ENCODE measurements around the gene LHPP. TPM values are rescaled to one million over a fixed set of nuclear protein-coding genes. Genes with fewer than 3 reads are reported as not detected.
A peak's percentile ranks its signal among the peaks of the same experiment; 100 is the strongest.

LHPP gene
- total RNA-seq, 1 donor from 2014 or later, result 35.9 TPM

DNA sequence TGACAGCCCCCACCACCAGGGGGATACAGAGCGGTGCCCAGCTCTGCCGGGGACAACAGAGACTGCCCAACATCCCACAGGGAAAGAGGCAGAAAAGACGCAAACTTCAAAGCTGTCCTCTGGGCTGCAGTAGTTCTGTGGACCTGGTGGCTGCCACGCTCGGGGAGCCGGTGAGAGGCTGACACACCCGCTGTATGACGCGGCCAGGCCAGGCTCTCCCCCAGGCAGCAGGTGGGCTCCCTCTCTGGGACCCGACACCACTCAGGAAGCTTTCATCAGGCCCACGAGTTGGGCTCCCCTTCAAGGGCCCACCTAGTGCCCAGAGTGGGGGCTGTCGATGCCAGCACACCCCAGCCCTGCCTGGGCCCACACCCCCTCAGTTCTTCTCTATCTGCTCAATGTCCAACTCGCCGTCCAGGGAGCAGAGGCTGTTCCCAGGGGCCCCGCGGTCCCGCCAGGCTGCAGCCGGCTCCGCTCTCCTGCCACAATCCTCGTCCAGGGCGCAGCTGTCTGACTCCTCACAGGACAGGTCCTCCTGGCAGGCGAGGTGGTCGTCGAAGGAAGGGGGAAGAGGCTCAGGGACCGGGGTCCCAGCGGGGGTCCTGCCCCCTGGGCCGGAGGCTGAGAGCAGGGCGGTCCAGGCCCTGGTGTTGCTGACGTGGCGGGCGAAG is 161.4 kb downstream of the LHPP start:
- no peak for DNase-seq (ENCODE audit: low spot score)

DNA sequence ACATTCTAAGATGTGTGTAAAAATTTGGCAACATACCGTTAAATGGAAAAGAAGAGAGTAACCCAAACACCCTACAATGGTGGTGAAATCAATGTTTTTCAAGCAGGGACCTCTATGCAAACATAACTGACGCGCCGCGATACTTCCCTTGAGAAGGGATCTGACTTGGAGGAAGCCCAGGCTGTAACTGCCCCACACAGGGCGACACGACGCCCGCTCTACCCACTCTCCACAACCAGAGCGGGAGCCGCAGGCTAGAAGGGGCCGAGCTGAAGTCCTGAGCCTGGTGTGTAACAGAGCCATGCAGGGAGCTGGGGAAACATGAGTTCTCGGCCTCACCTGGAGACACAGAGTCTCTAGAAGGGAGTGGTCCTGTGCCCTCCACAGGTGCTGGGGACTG is 162.4 kb downstream of the LHPP start:
- no peak for DNase-seq (ENCODE audit: low spot score)

DNA sequence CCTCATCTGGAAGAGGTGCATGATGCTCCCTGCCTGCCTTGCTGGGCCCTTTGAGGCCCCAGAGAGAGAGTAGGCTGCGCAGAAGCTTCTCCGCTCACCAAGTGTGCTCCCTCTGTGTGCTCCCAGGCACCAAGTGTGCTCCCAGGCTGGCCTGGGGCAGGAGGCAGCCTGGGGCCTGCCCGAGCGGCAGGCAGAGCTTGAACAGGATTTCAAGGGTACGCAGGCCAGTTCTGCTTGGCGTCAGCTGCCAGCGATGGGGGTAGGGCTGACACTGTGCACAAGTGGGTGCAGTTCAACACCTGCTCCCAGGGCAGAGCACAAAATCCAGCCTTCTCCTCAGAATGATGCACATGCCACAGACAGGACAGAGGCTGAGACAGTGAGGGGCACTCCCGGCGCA is 162.8 kb downstream of the LHPP start:
- no peak for DNase-seq (ENCODE audit: low spot score)

DNA sequence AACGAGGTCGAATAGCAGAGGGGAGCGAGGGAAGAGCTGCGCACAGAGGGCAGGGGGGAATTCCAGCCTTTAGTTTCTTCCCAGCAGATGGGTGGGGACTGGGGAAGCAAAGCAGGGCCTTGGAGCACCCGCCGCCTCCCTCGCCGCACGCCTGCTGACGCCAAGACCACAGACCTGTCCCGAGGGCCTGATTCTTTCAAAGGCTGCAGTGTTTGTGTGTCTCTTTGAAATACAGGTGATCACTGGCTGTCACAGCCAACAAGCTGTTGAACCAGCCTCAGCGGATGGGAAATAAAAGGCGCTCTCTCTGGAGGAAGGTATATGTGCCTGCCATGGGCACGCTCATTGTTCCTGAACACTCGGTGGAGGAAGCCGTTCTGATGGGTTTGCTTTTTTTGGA is 163.3 kb downstream of the LHPP start:
- no peak for DNase-seq (ENCODE audit: low spot score)

DNA sequence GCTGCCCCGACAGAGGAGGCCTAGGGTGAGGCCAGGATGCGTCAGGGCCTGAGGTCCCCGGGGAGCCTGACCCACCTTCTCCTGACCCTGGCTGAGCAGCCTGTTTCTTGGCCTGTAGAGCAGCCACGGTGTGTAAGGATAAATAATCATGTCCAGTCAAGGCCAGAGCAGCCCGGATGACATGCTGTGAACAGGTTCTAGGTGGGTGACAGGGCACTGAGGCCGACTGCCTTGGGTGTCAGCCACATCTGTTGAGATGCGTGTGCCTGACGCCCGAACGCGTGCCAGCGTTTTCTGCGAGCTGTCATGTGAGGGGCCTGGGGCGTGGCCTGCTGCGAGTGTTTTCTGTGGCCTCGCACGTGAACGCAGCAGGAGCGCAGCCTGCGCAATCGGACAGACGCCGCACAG is 164.2 kb downstream of the LHPP start:
- no peak for DNase-seq (ENCODE audit: low spot score)

DNA sequence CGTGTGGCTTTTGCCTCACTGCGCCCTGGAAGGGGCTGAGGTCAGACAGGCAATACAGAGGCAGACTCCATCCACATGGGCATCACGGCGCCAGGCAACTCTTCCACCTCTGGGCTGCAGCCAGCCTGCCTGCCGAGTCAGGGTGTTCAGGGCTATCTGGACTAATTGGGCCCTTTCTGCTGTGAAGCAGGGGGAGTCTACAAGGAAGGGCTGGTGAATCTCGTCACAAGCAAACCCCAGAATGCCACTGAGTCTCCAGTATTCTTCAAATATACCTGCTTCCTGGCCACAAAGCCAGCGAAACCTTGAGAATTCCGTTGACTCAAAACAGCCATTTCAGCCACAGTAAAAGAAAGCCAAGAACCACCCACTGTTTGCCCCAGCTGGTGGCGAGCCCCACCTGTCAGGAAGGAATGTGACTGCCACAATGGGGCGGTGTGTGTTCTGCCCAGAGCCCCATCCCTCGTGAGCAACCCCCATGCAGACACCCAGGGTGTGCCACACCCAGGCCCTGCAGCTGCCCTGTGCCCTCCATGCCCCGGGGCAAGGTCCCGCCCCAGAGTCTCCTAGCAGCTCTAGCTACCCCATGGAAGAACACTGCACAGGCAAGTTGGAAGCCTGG is 165.2 kb downstream of the LHPP start:
- DNase-seq (ENCODE audit: low spot score), result peak; percentile 58

DNA sequence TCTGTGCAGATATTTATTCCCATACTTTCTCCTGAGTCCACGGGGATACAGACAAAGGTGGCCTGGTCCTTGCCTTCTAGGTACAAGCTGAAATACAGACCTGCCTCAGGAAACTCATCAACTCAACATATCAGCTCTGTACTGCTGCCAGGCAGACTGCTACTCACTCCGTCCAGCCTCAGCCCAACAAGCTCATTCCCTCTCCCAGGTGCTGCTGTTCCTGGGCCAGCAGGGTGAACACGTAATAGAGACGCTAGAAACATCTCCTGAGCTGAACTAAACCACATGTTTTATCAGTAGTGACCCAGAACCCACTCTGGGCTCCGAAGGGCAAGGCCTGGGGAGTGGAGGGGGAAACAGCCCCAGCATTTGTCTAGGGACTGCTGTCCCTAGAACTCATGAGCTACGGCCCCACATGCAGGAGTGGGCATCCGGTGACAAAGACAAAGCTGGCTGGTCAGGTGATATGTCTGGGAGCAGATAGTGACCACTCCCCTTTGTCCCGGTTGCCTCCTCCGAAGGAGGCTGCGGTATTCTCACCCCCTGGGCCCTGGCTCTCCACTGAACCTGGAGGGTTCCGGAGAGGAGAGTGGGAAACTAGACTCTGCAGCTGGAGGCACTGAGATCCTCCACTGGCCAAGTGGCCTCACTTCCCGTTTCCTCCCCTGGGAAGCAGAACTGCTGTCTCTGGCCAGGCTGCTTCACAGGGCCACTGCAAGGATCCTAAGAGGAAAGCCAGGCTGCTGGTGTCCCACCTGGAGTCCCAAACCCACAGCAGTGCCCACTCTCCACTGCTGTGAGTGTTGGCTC is 166.4 kb downstream of the LHPP start:
- DNase-seq (ENCODE audit: low spot score), result no peak

- DNase-seq (ENCODE audit: low spot score), result no peak
Measured at GRCh38 chr10:124628676-124629021, 167.0 kb downstream of the LHPP start.

GRCh38 chr10:124629415-124629814 is 167.8 kb downstream of the LHPP start:
- no peak for DNase-seq (ENCODE audit: low spot score)

DNA sequence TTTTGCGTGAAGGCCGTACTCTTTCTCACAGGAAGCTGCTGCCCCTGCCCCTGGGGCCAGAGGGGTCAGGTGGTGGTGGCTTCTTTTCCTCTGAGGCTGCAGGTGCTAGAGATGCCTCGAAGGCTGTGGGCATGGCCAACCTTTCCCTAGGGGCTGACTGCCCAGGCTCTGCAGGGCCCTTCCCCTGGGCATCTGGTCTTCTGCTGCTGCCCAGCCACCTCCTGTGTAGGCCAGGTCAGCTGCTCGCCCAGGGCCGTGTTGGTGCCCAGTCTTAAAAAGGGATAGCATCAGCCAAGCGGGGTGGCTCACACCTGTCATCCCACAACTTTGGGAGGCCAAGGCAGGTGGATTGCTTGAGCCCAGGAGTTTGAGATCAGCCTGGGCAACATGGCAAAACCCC is 168.2 kb downstream of the LHPP start:
- DNase-seq (ENCODE audit: low spot score), result no peak

GRCh38 chr10:124630551-124630950 is 168.9 kb downstream of the LHPP start:
- DNase-seq (ENCODE audit: low spot score), result no peak

GRCh38 chr10:124632064-124632531 is 170.5 kb downstream of the LHPP start:
- no peak for DNase-seq (ENCODE audit: low spot score)

GRCh38 chr10:124632566-124632965 is 170.9 kb downstream of the LHPP start:
- DNase-seq (ENCODE audit: low spot score), result no peak

DNA sequence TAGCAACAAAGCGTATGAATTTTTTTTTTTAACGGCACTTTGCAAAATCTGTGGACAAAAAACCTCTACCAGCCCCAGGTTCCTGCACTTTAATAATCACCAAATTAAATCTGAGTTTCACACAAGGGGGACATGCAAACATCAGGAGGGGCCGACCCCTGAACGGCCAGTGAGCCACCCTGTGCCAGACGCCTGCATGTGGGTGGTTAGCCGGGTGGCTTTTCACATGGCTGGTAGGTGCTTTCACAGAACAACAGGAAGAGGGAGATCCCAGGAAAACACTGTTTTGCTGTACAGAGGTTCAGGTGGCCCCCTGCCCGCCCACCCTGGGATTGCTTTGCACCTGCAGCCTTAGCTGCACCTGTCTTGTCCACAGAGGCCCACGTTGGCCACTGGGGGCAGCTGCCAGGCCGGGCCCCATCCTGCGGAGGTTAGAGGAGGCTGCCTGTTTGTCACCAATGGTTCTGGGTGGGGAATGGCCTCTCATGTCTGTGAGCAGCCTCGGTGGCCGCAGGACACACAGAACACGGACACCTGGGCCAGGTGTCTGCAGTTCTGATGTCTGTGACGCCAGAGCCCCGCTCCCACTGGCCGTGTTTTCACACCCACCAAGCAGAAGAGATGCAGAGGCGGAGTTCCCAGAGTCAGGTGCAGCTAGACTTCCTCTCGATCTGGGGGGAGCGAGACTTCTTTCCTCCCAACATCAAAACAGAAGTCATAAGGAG is 174.8 kb downstream of the LHPP start:
- no peak for DNase-seq (ENCODE audit: low spot score)

DNA sequence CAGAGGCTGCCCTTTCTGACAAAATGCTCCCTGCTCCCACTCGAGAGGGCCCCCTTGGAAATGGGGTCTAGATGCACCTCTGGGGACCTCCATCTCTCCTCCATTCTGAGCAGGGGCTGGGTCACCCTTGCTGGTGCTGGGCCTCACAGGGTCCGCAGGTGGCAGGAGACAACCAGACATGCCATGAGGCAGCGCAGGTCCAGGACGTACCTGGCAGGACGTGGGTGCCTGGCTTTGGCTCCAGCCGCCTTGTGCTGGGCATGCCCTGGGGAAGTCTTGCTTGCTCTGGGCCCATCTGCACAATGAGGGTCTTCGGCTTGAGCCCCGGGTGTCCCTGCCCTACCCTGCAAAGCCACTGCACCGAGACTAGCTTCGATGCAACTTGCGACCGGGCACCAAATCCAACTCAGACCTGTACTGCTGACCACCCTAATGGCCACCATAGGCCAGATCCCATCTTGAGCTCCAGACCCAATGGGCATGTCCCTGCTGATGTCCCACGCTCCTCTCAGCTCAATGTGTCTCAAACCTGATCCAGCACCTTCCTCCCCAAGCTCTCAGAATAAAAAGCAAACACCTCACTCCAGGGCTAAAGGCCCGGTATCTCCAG is 175.6 kb downstream of the LHPP start:
- DNase-seq (ENCODE audit: low spot score), result no peak

DNA sequence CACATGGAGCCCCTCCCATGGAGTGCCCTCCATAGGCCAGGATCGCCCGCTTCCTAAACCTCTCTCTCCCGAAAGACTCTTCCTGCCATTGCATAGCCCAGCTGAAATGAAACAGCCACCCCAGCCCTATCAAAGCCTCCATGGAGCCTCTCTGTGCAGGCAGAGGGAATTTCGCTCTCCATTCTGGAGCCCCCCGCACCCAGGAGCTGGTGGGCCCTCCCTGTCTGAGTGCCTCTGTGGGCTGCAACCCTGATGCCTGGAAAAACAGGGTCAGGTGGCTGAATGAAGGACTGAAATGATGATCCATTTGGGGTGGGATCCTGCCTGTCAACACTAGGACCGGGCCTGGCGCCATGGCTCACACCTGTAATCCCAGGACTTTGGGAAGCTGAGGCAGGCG is 176.1 kb downstream of the LHPP start:
- no peak for DNase-seq (ENCODE audit: low spot score)

DNA sequence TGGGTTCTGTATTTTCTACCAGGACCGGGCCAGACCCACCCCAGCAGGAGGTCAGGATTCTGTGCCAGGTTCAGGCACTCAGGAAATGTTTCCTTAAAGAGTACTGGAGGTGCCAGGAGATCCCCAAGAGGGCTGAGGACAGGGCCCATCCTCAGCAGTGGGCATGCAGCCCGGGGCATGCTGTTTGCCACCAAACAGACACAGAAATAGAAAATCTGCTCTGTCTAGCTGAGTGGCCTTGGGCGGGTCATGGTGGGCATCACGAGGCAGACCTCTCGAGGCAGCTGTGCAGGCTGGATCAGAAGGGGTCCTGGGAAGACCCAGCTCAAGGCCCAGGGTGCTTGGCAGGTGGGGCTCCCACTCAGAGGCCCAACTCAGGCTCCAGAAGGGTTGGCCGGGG is 177.6 kb downstream of the LHPP start:
- DNase-seq (ENCODE audit: low spot score), result no peak

DNA sequence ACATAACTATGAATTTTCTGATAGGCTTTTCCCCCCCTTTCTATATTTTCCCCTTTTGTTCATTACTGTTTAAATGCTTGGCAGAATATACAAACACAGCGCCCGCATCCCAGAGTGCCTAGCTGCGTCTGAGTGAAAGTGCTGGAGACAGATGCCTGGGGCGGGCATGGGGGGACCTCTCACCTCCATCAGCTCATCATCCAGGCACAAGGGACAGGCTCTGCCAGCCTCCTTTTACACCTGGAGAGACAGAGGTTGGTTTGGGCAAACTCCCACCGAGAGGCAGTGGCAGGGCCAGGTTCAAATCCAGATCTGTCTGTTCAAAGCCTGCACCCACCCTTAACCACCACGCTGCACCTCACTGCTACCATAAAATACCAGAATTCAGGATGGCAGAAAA is 178.0 kb downstream of the LHPP start:
- no peak for DNase-seq (ENCODE audit: low spot score)

GRCh38 chr10:124640056-124640455 is 178.4 kb downstream of the LHPP start:
- DNase-seq (ENCODE audit: low spot score), result no peak

DNA sequence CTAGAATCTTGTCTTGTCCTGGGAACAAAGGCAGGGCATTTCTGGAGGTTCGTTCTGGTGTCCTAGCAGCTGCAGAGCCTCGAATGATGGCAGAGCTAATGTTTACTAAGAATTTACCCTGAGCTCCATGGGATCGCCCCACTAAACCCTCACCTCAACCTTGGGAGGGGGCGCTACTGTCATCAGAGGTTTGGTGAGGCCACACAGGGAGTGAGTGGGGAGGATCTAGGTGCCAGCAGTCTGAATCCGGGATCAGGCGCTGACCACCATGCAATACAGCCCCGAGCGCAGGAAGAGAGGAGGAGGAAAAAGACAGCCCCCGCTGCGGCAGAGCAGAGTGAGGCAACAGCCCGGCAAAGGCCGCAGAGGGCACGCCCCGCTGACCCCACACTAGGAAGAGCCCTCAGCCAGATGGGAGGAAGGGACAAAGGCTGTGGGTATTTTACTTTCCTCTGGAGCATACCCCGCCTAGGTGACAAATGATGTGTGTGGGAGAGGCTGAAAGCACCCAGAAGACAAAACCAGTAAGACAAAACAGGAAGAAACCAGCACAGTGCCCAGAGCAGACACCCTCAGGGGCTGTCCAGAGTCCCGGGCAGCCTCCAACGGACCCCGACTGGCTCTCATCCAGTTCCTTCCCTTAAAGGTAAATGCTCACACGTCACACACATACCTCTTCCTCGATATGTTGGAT is 179.1 kb downstream of the LHPP start:
- no peak for DNase-seq (ENCODE audit: low spot score)
